Fibroblast of the aortic adventitia (primary cell): ENCODE results near the gene AWAT2. TPM values are rescaled to one million over a fixed set of nuclear protein-coding genes. Genes with fewer than 3 reads are reported as not detected.

Experiments
- DNase-seq: peaks from one replicate; pipeline ENCODE4 v3.0.0-alpha.2; 2010; ENCODE audit warnings: low read depth
- H3K4me3 ChIP-seq: 2 replicates; pipeline ENCODE4 v1.5.1; 2011; ENCODE audit warnings: low read depth, mild to moderate bottlenecking, control low read depth, low read length, moderate library complexity
- CTCF ChIP-seq: IDR thresholded peaks from 2 replicates; pipeline ENCODE4 v1.5.1; 2011; ENCODE audit warnings: mild to moderate bottlenecking, low read length, control low read depth, inconsistent platforms; ENCODE audit not compliant: insufficient read depth
- total RNA-seq: library from RNA; depleted of rRNA; stranded (reverse); fragments of >200 nt; gene quantifications from 2 replicates; pipeline ENCODE4 v1.2.3, GENCODE V29; 2012; ENCODE audit warnings: low replicate concordance

AWAT2 gene, protein sequence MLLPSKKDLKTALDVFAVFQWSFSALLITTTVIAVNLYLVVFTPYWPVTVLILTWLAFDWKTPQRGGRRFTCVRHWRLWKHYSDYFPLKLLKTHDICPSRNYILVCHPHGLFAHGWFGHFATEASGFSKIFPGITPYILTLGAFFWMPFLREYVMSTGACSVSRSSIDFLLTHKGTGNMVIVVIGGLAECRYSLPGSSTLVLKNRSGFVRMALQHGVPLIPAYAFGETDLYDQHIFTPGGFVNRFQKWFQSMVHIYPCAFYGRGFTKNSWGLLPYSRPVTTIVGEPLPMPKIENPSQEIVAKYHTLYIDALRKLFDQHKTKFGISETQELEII
- total RNA-seq = under 0.01 TPM in 1 of 2 replicates, not detected in the other

DNA sequence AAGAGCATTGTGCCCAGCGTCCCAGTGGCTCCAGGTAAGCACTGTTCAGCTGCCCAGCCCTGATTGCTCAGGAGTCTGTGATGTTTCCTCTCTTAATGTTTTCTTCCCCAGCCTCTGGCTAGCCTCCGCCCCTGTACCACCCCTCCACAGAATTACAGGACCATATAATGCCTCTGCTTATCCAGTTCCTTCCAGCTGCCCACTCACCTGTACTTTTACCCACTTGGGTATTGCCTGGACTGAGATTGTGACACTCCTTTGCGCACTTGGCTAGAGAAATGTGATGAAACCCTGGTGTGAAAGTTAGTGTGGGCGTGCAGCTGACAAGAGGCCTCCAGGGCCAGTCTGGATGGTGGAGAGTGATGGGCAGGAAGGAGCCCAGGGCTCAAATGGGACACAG lies at the start of gene AWAT2:
AWAT2 (minus strand) TSS at position 14 of the 400 bp plus-strand sequence; CDS start at position 8, 6 bp downstream.
- no peak for DNase-seq
- no peak for TF ChIP-seq CTCF
- H3K4me3 ChIP-seq = no peak within 1 kb of the TSS

DNA sequence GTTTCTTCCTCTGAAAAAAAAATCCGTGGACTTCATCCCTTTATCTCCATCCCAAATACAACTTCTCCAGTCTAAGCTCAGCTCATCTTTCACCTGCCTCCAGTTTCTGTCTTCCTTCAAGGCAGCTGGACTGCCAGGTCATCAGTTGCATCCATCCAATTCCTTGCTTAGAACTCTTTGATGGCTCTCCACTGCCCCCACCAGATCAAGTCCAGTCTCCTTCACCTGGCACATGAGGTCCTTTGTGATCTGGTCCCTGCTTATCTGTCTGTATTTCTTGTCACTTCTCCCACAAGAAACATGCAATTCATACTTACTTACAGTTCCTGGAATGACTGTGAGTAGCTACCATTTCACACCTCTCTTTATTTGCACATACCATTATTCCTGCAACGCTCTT lies 46.3 kb upstream of the AWAT2 start:
- peak; percentile 21 for DNase-seq
- TF ChIP-seq CTCF = peak; percentile 36
- H3K4me3 ChIP-seq = no peak overlapping the region

GRCh38 chrX:70092247-70092646 lies 42.5 kb upstream of the AWAT2 start:
- H3K4me3 ChIP-seq = no peak overlapping the region
- DNase-seq = no peak
- TF ChIP-seq CTCF = no peak

DNA sequence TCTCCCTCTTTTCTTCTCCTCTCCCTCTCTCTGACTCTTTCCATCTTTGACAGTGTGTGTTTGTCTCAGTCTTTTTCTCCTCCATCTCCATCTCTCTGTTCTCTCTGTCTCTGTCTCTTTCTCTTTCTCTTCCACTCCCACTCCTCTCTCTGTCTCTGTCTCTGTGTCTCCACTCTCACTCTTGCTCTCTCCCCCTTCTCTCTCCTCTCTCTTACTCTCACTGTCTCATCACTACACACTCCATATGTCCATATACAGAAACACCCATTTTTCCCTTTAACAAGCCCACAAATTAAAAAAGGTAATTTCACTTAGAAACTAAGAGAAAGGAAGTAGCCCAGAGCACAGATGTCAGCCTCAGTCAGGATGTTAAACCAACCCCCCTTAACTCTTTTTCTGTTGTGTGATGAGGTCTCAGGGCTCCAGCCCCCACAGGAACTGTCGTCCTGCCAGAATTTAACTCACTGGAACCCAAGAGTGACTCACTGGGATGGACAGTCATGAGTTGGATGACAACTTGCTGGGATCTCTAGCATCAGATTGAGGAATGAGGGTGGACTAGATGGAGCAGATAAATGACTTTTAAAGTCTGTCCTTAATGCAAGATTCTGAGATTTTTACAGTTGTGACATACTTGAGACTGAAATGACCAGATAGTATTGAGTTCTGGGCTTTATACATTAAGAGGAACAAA lies 40.0 kb upstream of the AWAT2 start:
- H3K4me3 ChIP-seq = no peak overlapping the region
- peak; percentile 25 for DNase-seq
- no peak for TF ChIP-seq CTCF

- no peak overlapping the region for H3K4me3 ChIP-seq
- no peak for DNase-seq
- no peak for TF ChIP-seq CTCF
Observed at GRCh38 chrX:70088751-70089150, 39.0 kb upstream of the AWAT2 start.

- no peak overlapping the region for H3K4me3 ChIP-seq
- peak; percentile 70 for DNase-seq
- no peak for TF ChIP-seq CTCF
Observed at GRCh38 chrX:70087857-70088630, 38.3 kb upstream of the AWAT2 start.
